IPS-20b (cell line): Measurements from ENCODE around the gene YKT6.
"Not testable (repeated sequence)": the region's sequence is repeated elsewhere in the genome, so short reads cannot be mapped to it uniquely, and the experiment has no call there.

ENCODE experiments used
- H3K27ac ChIP-seq: one replicate; pipeline ENCODE4 v1.5.1; 2013; ENCODE audit warnings: low read length
- H3K27me3 ChIP-seq: 2 replicates; pipeline ENCODE4 v1.6.1; 2013; ENCODE audit warnings: mild to moderate bottlenecking, low read length, inconsistent platforms; ENCODE audit not compliant: insufficient read depth
- H3K36me3 ChIP-seq: 2 replicates; pipeline ENCODE4 v1.6.1; 2013; ENCODE audit warnings: low read depth, mild to moderate bottlenecking, inconsistent platforms, low read length, moderate library complexity; ENCODE audit not compliant: insufficient read depth
- H3K4me1 ChIP-seq: 2 replicates; pipeline ENCODE4 v1.6.1; 2013; ENCODE audit warnings: mild to moderate bottlenecking, control low read depth, inconsistent platforms, low read length, moderate library complexity; ENCODE audit not compliant: insufficient read depth
- H3K4me3 ChIP-seq: 2 replicates; pipeline ENCODE4 v1.5.1; 2013; ENCODE audit warnings: mild to moderate bottlenecking, low read length, inconsistent platforms
- H3K9ac ChIP-seq: 2 replicates; pipeline ENCODE4 v1.6.1; 2013; ENCODE audit warnings: low read depth, mild to moderate bottlenecking, inconsistent platforms, low read length, moderate library complexity
- H3K9me3 ChIP-seq: 2 replicates; pipeline ENCODE4 v1.6.1; 2013; ENCODE audit warnings: mild to moderate bottlenecking, low read depth, low read length, inconsistent platforms; ENCODE audit not compliant: insufficient read depth

The YKT6 gene

GRCh38 chr7:44197474-44197873 is 3.3 kb upstream of the YKT6 start:
- Histone ChIP-seq H3K36me3 (no peaks in the 10 kb centered on the region), H3K4me1 (no peaks in the 10 kb centered on the region), H3K9me3 (no peaks in the 10 kb centered on the region), H3K27me3 (peaks cover 12% of the 10 kb centered on the region; the same call in 1 of the 2 replicates), H3K9ac (no peak overlapping the region), H3K4me3 (no peak overlapping the region), H3K27ac (no peak overlapping the region)

GRCh38 chr7:44200163-44200562 is 615 bp upstream of the YKT6 start:
- not testable (repeated sequence) for H3K9ac ChIP-seq, H3K27ac ChIP-seq, H3K9me3 ChIP-seq, H3K4me3 ChIP-seq, H3K4me1 ChIP-seq
- H3K27me3 ChIP-seq = peaks cover 12% of the 10 kb centered on the region; the same call in 1 of the 2 replicates
- peaks cover 11% of the 10 kb centered on the region for H3K36me3 ChIP-seq

DNA sequence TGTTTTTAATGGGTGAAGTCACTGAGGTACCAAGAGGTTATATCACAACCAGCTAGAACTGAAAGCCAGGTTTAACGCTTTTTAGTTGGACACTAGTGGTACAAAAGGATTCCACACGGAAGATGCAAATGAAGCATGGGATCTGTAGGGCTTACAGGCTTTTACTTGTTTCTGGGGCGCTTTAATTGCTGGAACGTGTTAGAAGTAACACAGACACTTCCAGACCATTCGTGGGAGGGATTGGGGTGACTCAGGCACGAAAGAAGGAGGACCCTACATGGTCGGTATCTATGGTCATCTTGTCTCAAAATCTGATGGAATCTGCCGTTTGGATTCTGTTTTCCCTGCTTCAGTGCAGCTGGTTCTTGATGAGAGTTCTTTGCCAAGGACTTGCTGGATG is 1.0 kb downstream of the YKT6 start:
- peak overlapping the region; percentile 88; the same call in 1 of the 2 replicates for H3K9ac ChIP-seq
- H3K4me1 ChIP-seq = no peaks in the 10 kb centered on the region
- H3K27me3 ChIP-seq = peaks cover 12% of the 10 kb centered on the region; the same call in 1 of the 2 replicates
- H3K36me3 ChIP-seq = peaks cover 27% of the 10 kb centered on the region
- H3K27ac ChIP-seq = no peak overlapping the region
- peak overlapping the region; percentile 90 for H3K4me3 ChIP-seq
- no peaks in the 10 kb centered on the region for H3K9me3 ChIP-seq

GRCh38 chr7:44206008-44206407 is 5.2 kb downstream of the YKT6 start:
- no peaks in the 10 kb centered on the region for H3K9me3 ChIP-seq
- H3K4me1 ChIP-seq = no peaks in the 10 kb centered on the region
- no peak overlapping the region for H3K27ac ChIP-seq
- no peak overlapping the region for H3K9ac ChIP-seq
- H3K36me3 ChIP-seq = peaks cover 69% of the 10 kb centered on the region
- no peak overlapping the region for H3K4me3 ChIP-seq
- no peaks in the 10 kb centered on the region for H3K27me3 ChIP-seq

DNA sequence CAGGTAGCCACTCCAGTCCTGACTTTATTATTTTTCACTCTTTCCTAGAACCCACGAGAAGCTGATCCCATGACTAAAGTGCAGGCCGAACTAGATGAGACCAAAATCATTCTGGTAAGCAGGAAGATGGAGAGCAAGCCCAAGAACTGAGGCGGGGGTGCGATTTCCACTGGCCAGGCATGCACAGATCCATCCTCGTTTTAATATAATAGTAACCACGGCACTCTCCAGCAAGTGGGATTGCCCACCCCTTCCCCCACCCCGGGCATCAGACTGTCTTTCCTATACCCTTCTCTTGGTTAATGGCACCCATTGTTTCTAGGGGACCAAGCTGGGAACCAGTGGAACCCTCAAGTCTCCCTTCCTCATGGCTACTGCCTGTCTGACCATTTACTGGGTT is 7.3 kb downstream of the YKT6 start:
- Histone ChIP-seq H3K4me3 (no peak overlapping the region), H3K4me1 (no peaks in the 10 kb centered on the region), H3K27me3 (no peaks in the 10 kb centered on the region), H3K9ac (no peak overlapping the region), H3K36me3 (peaks cover 89% of the 10 kb centered on the region), H3K9me3 (no peaks in the 10 kb centered on the region), H3K27ac (no peak overlapping the region)

- H3K27ac ChIP-seq = no peak overlapping the region
- H3K27me3 ChIP-seq = no peaks in the 10 kb centered on the region
- peaks cover 11% of the 10 kb centered on the region; the same call in 1 of the 2 replicates for H3K4me1 ChIP-seq
- H3K4me3 ChIP-seq = no peak overlapping the region
- peaks cover 85% of the 10 kb centered on the region for H3K36me3 ChIP-seq
- no peak overlapping the region for H3K9ac ChIP-seq
- no peaks in the 10 kb centered on the region for H3K9me3 ChIP-seq
These were observed 9.3 kb downstream of the YKT6 start for GRCh38 chr7:44210107-44210506.

DNA sequence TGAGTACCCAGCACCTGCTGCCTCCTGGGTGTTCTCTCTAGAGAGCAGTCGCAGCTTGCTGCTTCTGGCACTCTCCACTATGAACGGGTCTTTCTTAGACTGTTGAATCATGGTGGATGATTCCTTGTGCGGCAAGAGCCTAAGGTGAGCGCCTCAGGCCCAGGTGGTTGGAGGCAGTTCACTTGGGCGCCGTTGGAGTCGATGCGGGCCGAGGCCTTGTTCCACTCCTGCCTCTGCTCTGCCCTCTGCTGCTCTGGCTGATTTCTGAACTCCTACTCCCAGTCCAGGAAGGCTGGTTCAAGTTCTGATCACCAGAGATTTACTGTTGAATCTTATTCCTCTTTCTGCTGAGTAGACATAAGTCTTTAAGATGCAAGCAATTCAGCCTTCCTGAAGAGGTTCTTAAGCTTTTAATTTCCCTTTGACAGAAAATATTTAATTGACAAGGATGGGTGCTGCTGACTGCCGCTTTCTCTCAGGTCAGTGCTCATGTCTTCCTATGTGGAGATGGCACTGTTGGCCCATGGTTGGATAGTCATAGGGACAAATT is 10.4 kb downstream of the YKT6 start:
- Histone ChIP-seq H3K36me3 (peaks cover 75% of the 10 kb centered on the region), H3K9me3 (no peaks in the 10 kb centered on the region), H3K4me3 (no peak overlapping the region), H3K27me3 (no peaks in the 10 kb centered on the region), H3K4me1 (peaks cover 11% of the 10 kb centered on the region; the same call in 1 of the 2 replicates), H3K9ac (no peak overlapping the region), H3K27ac (no peak overlapping the region)

GRCh38 chr7:44212018-44212417 is 11.2 kb downstream of the YKT6 start:
- no peak overlapping the region for H3K27ac ChIP-seq
- no peaks in the 10 kb centered on the region for H3K27me3 ChIP-seq
- peaks cover 11% of the 10 kb centered on the region; the same call in 1 of the 2 replicates for H3K4me1 ChIP-seq
- H3K9ac ChIP-seq = no peak overlapping the region
- H3K4me3 ChIP-seq = no peak overlapping the region
- no peaks in the 10 kb centered on the region for H3K9me3 ChIP-seq
- H3K36me3 ChIP-seq = peaks cover 66% of the 10 kb centered on the region

- Histone ChIP-seq H3K27ac (no peak overlapping the region), H3K36me3 (peaks cover 60% of the 10 kb centered on the region), H3K27me3 (no peaks in the 10 kb centered on the region), H3K9me3 (no peaks in the 10 kb centered on the region), H3K9ac (no peak overlapping the region), H3K4me3 (no peak overlapping the region), H3K4me1 (peaks cover 11% of the 10 kb centered on the region; the same call in 1 of the 2 replicates)
These were observed 11.9 kb downstream of the YKT6 start for GRCh38 chr7:44212581-44213184.

DNA sequence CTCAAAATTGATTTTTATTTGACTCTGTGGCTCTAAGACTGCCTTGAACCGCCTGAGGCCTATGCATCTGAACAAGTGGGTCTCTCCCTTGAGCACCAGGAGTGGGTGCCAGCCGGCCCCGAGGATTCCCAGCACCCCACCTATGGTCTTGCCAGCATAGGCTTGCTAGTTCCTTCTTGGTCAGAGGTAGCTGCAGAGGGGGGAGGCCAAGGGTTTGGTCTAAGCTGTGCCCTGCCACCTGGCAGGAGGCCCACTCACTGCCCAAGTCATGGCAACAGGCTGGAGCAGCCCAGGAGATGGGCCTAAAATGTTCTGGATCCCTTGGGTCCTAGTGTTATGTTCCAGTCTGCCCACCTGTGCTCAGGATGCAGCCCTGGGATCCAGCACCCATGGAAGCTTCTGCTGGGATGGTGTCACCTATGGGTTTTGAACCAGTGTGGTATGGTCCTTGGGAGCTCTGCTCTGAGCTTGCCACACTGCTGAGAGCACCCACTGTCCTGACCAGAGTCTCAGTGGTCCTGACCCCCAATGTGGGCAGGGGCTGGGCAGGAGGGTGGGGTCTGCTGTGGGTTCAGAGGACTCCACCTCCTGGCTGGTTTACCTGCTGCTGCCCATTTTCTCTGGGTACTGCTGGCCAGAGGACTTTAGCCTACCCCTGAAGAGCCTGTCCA is 12.6 kb downstream of the YKT6 start:
- Histone ChIP-seq H3K4me3 (no peak overlapping the region), H3K27ac (no peak overlapping the region), H3K4me1 (peaks cover 11% of the 10 kb centered on the region; the same call in 1 of the 2 replicates), H3K36me3 (peaks cover 54% of the 10 kb centered on the region), H3K27me3 (no peaks in the 10 kb centered on the region), H3K9me3 (no peaks in the 10 kb centered on the region), H3K9ac (peak overlapping the region; percentile 51)

GRCh38 chr7:44213877-44214388 is 13.2 kb downstream of the YKT6 start:
- Histone ChIP-seq H3K9ac (peak overlapping the region; percentile 51), H3K9me3 (no peaks in the 10 kb centered on the region), H3K4me1 (peaks cover 17% of the 10 kb centered on the region; the same call in 1 of the 2 replicates), H3K4me3 (no peak overlapping the region), H3K36me3 (peaks cover 48% of the 10 kb centered on the region), H3K27ac (no peak overlapping the region), H3K27me3 (no peaks in the 10 kb centered on the region)

GRCh38 chr7:44215531-44215930 is 14.8 kb downstream of the YKT6 start:
- Histone ChIP-seq H3K36me3 (peaks cover 32% of the 10 kb centered on the region), H3K27me3 (no peaks in the 10 kb centered on the region), H3K4me3 (no peak overlapping the region), H3K9ac (no peak overlapping the region), H3K27ac (no peak overlapping the region), H3K9me3 (no peaks in the 10 kb centered on the region), H3K4me1 (peaks cover 17% of the 10 kb centered on the region; the same call in 1 of the 2 replicates)
